ENCODE data around the gene ALK.

ALK gene

GRCh38 chr2:29706171-29706720 is 215.1 kb downstream of the ALK start:
- DNase-seq = peak; percentile 56 to 77

DNA sequence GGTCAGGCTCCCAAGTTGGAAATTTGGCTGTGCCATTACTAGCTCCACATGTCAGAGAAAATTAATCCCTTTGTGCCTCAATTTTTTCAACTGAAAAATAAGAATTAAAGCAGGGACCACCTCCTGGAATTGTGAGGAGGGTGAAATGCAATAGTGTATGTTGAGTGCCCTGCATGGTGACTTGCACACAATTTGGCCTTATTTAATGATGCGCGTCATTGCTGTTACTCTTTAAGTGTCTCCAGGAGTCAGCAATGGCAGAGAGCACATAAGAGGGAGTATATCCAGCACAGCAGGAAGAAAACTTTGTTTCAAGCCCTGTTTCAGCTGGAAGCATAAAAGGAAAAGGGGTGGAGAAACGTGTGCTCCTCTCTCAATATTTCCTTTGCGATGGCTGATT is 215.8 kb downstream of the ALK start:
- peak in 1 of 2 experiments; percentile 44 for DNase-seq

DNA sequence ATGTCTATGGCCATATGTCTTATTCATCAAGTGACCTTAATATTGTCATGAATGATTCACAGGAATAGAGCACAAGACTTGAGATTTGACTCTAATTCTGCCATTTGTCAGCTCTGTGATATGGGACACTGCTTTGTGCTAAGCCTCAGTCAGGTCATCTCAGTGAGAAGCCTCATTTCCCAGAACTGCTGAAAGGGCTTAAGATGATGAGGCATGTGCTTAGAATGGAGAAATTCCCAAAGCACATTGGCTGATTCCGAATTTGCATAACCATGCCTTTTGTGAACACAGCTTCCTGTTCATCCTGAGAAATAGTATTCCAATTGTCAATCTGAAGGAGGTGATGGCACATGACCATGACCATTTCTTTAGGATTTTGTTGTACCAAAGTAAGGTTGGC is 218.1 kb downstream of the ALK start:
- DNase-seq = no peak

GRCh38 chr2:29702276-29702675 is 219.1 kb downstream of the ALK start:
- DNase-seq = no peak

DNA sequence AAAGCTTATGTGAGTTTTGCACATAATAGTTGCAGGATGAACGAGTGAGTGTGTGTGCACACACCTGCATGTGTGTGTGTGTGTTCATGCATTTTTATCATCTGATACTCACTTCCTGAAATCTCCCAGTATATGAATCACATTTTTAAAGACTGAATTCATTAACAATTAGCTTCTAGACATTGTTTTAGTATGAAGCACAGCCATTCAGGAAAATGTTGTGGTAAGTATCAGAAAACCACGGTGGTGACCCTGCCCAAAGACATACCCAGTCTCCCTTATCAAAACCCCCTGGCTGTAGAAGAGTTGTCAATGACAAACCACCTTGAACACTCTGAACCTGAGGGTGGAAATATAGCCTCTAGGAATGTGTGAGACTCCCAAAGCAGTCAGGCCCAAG is 220.8 kb downstream of the ALK start:
- no peak for DNase-seq

GRCh38 chr2:29699045-29699444 is 222.3 kb downstream of the ALK start:
- DNase-seq = no peak

DNA sequence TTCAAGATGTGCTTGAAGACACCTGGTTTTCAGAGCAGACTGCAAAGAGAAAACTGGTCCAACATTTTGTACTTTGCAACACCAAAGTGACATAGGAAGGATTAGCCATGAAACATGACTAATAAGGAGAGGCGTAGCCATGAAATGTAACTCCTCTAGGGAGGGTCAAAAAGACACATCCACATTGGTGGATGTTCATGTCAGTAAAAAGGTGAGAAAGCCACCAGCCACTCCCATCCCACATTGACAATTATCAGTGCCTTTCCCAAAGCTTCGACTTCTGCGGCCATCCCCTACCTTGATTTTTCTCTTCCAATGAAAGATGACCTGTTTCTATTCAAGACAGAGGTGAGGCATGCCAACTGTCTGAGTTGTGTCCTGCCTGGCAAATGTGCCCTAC is 223.2 kb downstream of the ALK start:
- DNase-seq = no peak

GRCh38 chr2:29697715-29698114 is 223.7 kb downstream of the ALK start:
- DNase-seq = no peak

GRCh38 chr2:29697181-29697580 is 224.2 kb downstream of the ALK start:
- DNase-seq = no peak

- DNase-seq = no peak
Observed at GRCh38 chr2:29694741-29695140, 226.6 kb downstream of the ALK start.

GRCh38 chr2:29691391-29691950 is 229.9 kb downstream of the ALK start:
- DNase-seq = no peak

DNA sequence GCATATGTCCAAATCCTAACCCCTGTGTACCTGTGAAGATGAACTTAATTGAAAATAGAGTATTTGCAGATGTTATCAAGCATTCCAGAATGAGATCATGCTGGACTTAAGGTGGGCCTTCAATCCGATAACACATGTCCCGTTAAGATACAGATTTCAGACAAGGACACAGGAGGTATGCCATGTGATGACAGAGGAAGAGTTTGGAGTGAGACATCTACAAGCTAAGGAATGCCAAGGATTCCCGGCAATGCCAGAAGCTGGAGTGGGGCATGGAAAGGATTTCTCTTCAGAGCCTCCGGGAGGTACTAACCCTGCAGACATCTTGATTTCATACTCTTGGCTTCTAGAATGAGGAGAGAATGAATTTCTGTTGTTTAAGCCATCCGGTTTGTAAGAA is 231.7 kb downstream of the ALK start:
- DNase-seq = no peak

GRCh38 chr2:29688429-29688828 is 233.0 kb downstream of the ALK start:
- DNase-seq = no peak

DNA sequence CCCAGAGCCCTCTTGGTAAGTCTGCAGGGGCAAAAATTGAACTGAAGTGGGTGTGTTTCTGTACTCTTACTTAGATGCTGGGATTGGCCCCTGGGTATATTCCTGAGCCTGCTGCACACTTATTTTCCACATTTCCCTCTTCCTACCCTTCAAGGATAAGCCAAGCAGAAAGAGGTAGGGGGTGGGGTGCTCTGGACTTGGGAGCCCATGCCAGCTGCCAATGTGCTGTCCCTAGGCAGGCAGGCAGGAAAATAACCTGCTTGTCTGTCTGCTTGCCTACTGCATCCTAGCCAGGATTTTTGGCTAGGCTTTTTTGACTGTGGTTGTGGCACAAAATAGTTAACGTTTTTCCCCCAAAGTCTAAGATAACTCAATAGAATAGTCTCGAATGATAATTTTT is 234.3 kb downstream of the ALK start:
- DNase-seq = peak in 1 of 2 experiments; percentile 15

DNA sequence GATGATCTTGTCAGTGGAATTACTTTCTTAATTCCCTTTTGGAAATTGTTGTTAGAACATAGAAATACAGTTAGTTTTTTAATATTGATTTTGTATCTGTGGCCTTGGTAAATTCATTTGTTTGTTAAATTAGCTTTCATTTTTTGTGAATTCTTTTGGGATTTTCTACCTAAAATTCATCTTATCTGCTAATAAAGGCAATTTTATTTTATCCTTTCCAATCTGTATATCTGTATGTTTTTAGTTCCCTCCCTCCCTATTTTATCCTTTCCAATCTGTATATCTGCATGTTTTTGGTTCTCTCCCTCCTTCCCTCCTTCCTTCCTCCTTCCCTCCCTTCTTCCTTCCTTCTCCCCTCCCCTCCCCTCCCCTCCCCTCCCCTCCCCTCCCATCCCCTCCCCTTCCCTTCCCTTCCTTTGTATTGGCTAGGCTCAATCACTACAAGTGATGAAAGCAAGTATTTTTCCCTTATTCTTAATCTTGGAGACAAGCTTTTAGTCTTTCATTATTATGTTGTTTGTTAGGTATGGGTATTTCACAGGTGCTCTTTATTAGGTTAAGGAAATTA is 244.4 kb downstream of the ALK start:
- no peak for DNase-seq

GRCh38 chr2:29664578-29664977 is 256.8 kb downstream of the ALK start:
- no peak for DNase-seq

- DNase-seq = no peak
Observed at GRCh38 chr2:29663268-29663667, 258.1 kb downstream of the ALK start.

- DNase-seq = no peak
Observed at GRCh38 chr2:29662861-29663260, 258.5 kb downstream of the ALK start.

DNA sequence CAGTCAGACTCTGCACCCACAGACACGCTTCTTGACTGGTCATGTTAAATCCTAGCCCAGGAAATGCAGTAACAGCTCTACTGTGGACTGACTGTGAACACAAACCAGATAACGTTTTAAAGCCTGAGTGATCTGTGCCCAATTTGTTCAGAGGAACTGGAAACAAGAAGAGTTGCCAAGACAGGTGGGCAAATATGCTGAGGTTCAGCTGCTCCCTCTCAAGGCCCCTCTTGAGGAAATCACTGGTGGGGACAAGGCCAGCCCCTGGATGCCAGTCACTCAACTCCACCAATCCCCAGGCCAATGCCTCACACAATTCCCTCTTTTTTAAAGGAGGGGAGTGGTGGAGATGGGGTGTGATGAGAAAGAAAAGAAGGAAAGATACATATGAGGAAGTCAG is 261.2 kb downstream of the ALK start:
- DNase-seq = no peak

DNA sequence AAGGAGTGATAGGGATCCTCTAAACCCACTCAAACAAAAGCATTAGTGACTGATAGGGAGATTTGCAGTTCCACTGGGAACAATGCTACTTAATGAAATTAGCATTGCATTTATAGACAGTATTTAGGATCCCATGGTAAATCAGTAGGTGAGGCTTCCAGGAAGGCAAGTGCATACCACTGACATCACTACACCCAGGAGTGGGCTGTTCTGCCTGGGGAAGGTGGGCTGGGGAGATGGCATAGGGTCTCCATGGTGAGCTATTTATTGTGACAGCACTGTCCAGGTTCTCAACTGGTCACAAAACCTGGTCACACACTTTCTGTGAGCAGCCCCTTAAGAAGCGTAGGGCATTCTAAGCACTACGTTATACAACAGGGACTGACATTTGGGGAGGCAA is 262.2 kb downstream of the ALK start:
- DNase-seq = no peak

- DNase-seq = no peak
Observed at GRCh38 chr2:29657674-29658073, 263.7 kb downstream of the ALK start.

DNA sequence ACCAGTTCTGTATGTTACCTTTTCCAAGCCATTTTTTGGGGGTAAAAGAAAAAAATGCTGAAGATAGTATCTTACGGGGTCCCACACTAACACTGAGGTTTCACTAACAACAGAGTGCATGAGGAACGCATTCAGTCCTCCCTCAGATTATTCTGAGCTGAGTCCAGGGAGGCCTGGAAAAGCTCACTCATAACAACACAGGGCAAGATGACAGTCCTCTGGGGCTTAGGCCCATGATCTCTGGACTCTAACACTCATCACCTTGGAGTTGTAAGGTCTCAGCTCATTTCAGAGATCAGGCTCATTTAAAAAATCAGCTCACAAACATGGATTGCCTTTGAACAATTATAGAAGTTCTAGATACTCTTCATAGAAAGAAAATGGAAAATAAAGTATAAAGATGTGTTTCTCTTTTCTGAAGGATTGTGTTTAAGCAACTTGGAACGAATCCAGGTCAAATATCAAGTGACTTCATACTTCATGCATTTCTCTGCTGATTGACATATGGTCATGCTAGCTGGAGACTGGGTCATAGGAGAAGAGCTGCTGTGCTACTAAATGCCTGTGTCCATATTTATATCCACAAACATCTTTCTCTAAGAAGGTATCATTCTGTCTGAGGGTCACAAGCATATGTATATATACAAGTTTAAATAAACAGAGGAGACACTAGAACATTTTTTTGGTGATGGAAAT is 265.8 kb downstream of the ALK start:
- DNase-seq = peak in 1 of 2 experiments; percentile 16

DNA sequence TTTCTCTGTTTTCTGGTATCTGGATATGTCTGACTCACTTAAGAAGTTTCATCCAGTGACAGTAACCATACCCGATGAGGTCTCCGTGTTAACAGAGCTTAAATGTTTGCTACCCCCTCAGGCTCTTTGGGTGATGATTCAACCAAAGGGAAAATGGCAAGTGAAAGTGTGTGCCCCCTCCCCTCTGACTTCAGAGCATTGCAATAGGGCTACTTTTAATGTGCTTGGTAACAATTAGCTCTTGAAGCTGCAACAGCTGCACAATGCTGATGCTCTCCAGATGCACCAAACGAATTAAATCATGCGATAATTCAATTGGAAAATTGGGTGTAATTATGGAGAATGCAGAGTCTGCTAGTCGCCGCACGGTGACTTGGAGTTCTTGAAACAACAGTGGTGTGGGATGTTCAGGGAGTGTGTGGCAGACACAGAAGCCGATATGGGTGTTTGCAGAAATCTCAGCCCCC is 270.7 kb downstream of the ALK start:
- no peak for DNase-seq

DNA sequence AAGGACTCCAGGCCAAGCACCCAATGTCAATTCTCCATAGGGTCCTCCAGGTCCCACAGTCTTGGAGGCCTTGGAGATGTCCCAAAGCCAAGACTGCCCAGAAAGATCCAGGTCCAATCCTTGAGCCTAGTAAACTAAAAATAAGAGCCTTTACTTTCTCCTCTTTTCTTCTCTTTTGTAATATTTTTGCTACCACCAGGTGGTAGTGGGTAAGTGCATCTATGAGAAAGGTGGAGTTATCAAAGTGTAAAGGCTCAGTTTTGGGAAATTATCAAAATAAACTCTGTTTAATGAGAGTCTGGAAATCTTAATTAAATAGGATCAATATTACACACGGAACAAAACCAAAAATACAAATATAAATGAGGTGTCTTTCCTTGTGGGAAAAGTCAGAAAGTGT is 276.4 kb downstream of the ALK start:
- no peak for DNase-seq
